Adrenal gland (tissue), 5 donors: ENCODE measurements around the gene NFE2L2.
A peak's percentile ranks its signal among the peaks of the same experiment; 100 is the strongest.

Experiments used
- POLR2A ChIP-seq, 2 donors: fragments of 450-650 bp; IDR thresholded peaks; one replicate each; pipeline ENCODE4 v1.6.1; 2017; ENCODE audit warnings: antibody characterized with exemption in 2 of 2, mild to moderate bottlenecking in 2 of 2, moderate library complexity in 1 of 2
- TF ChIP-seq, protein P1 (sequence below), 6 experiments: fragments of 450-650 bp in 4 of 6; fragments of 200-600 bp in 2 of 6; sonication (generic) in 1 of 6; IDR thresholded peaks; 1 replicate in 5 of 6; 2 replicates in 1 of 6; pipeline versions ENCODE4 v1.5.1 to v1.8.0; 2016 to 2021; ENCODE audit warnings: antibody characterized with exemption in 6 of 6, mild to moderate bottlenecking in 2 of 6, moderate library complexity in 1 of 6
- donor health status: DM: no; HTN: no; CAD: no.

DNA sequence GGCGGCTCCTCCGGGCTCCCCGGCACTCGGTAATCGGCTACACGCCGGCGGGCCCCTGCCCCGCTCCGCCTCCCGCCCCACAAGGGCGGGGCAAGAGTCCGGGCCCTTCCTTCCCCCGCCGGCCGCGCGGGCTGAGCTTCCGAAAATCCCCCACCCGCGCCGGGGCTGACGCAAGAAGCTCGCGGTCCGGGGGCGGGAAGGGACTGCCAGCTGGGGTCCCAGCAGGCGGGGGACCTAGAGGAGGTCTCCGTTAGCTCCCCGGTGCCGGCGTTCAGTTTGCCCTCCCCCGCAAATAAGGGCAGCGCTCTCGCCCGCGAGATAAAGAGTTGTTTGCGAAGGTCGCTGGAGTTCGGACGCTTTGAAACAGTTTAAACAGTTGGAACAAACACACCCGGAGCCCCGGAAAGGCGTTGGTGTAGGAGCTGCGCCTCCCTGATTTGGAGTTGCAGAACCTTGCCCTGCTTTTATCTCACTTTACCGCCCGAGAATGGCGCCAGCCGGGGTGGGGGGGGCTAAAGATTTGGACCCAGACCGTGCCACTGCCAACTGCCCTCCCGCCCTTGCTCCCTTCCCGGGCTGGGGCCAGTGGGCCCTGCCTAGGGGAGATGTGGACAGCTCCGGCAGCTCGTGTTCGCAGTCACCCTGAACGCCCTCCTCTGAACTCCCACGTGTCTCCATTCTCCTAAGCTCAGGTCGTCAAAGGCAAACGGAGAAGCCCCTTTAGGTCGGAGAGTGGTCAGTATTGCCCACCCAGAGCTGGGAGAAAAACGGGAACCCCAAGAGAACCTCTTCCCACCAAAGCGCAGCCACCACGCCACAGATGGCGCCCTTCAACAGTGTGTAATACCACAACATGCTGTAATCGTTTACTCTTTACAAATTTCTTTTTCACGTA lies at the start of gene NFE2L2:
- peak; percentile 95 for TF ChIP-seq POLR2A (IDR thresholded peaks at IDR 0.05)
- TF ChIP-seq, protein P1, sequence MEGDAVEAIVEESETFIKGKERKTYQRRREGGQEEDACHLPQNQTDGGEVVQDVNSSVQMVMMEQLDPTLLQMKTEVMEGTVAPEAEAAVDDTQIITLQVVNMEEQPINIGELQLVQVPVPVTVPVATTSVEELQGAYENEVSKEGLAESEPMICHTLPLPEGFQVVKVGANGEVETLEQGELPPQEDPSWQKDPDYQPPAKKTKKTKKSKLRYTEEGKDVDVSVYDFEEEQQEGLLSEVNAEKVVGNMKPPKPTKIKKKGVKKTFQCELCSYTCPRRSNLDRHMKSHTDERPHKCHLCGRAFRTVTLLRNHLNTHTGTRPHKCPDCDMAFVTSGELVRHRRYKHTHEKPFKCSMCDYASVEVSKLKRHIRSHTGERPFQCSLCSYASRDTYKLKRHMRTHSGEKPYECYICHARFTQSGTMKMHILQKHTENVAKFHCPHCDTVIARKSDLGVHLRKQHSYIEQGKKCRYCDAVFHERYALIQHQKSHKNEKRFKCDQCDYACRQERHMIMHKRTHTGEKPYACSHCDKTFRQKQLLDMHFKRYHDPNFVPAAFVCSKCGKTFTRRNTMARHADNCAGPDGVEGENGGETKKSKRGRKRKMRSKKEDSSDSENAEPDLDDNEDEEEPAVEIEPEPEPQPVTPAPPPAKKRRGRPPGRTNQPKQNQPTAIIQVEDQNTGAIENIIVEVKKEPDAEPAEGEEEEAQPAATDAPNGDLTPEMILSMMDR (IDR thresholded peaks at IDR 0.05): no peak
